Activated CD4-positive, alpha-beta T cell treated with anti-CD3 and anti-CD28 coated beads, Interleukin-2, amount 10 ng/mL, durations not matched to agents 7 days and 5 days (primary cell): ENCODE results near the gene RHBDL1. TPM values are rescaled to one million over a fixed set of nuclear protein-coding genes. Genes with fewer than 3 reads are reported as not detected.
A peak's percentile ranks its signal among the peaks of the same experiment; 100 is the strongest.

Experiments used
- CTCF ChIA-PET: fragments of 350-600 bp; sonication (Branson Sonifier 250); formaldehyde crosslinking; loops from one replicate; lab custom pipeline; 2021; ENCODE audit warnings: antibody characterized with exemption; lab: Charles Lee
- POLR2A ChIA-PET: fragments of 350-600 bp; sonication (Branson Sonifier 250); formaldehyde crosslinking; loops from one replicate; lab custom pipeline; 2021; ENCODE audit warnings: antibody characterized with exemption; lab: Charles Lee
- DNase-seq: peaks from one replicate; pipeline ENCODE4 v3.0.0-alpha.2; 2020
- H3K27ac Mint-ChIP-seq: one replicate; pipeline ENCODE4 v1.8.0; 2021; ENCODE audit warnings: mild to moderate bottlenecking, moderate library complexity, mixed read lengths
- H3K27me3 Mint-ChIP-seq: one replicate; pipeline ENCODE4 v1.8.0; 2021; ENCODE audit warnings: mixed read lengths
- H3K36me3 Mint-ChIP-seq: one replicate; pipeline ENCODE4 v1.8.0; 2021; ENCODE audit warnings: low read depth, mixed read lengths
- H3K4me1 Mint-ChIP-seq: one replicate; pipeline ENCODE4 v1.8.0; 2021; ENCODE audit warnings: mixed read lengths
- H3K4me3 Mint-ChIP-seq: one replicate; pipeline ENCODE4 v1.8.0; 2021; ENCODE audit warnings: mild to moderate bottlenecking, moderate library complexity, mixed read lengths
- H3K9me3 Mint-ChIP-seq: one replicate; pipeline ENCODE4 v1.8.0; 2021; ENCODE audit warnings: mixed read lengths
- total RNA-seq, 2 experiments: library from RNA; stranded (reverse); gene quantifications; one replicate each; pipeline ENCODE4 v1.2.3, GENCODE V29; 2021

RHBDL1 gene
- total RNA-seq, 2 experiments from 2014 or later = 1.5 to 1.7 TPM

GRCh38 chr16:692356-693108, 17.1 kb downstream of the RHBDL1 start:
- Mint-ChIP-seq H3K36me3 (peaks cover 4% of the 10 kb centered on the region), H3K4me1 (peaks cover 39% of the 10 kb centered on the region), H3K27me3 (peaks cover 15% of the 10 kb centered on the region), H3K9me3 (no peaks in the 10 kb centered on the region), H3K27ac (no peak overlapping the region), H3K4me3 (no peak overlapping the region)
- CTCF ChIA-PET = interaction anchor here (1.3 kb wide), 1 partner anchor 56 kb away, joined by 3 read pairs; the partner anchor contains the start of gene METTL26
- DNase-seq = no peak
- POLR2A ChIA-PET = no interaction called here

- no peak for DNase-seq
- Mint-ChIP-seq H3K36me3 (peaks cover 4% of the 10 kb centered on the region), H3K4me3 (peak overlapping the region; percentile 19), H3K9me3 (no peaks in the 10 kb centered on the region), H3K4me1 (peaks cover 36% of the 10 kb centered on the region), H3K27ac (no peak overlapping the region), H3K27me3 (peaks cover 15% of the 10 kb centered on the region)
- ChIA-PET CTCF (interaction anchor here (1.3 kb wide), 1 partner anchor 57 kb away, joined by 3 read pairs; the partner anchor contains the start of gene METTL26), POLR2A (no interaction called here)
Measured at GRCh38 chr16:693364-693763, 17.9 kb downstream of the RHBDL1 start.

- Mint-ChIP-seq H3K27me3 (peaks cover 15% of the 10 kb centered on the region), H3K4me1 (peaks cover 34% of the 10 kb centered on the region), H3K36me3 (peaks cover 4% of the 10 kb centered on the region), H3K9me3 (no peaks in the 10 kb centered on the region), H3K4me3 (no peak overlapping the region), H3K27ac (no peak overlapping the region)
- CTCF ChIA-PET = interaction anchor here (1.3 kb wide), 1 partner anchor 57 kb away, joined by 3 read pairs; the partner anchor contains the start of gene METTL26
- POLR2A ChIA-PET = no interaction called here
- no peak for DNase-seq
Measured at GRCh38 chr16:693766-694165, 18.3 kb downstream of the RHBDL1 start.

- H3K9me3 Mint-ChIP-seq = no peaks in the 10 kb centered on the region
- peaks cover 4% of the 10 kb centered on the region for H3K36me3 Mint-ChIP-seq
- ChIA-PET CTCF (interaction anchor here (1.7 kb wide), 1 partner anchor 8 kb away, joined by 6 read pairs; no protein-coding TSS in a partner anchor), POLR2A (no interaction called here)
- peaks cover 15% of the 10 kb centered on the region for H3K27me3 Mint-ChIP-seq
- DNase-seq = no peak
- peaks cover 33% of the 10 kb centered on the region for H3K4me1 Mint-ChIP-seq
- peak overlapping the region; percentile 54 for H3K27ac Mint-ChIP-seq
- H3K4me3 Mint-ChIP-seq = peak overlapping the region; percentile 55
Measured at GRCh38 chr16:694187-694862, 18.9 kb downstream of the RHBDL1 start.

GRCh38 chr16:694863-695354, 19.4 kb downstream of the RHBDL1 start:
- ChIA-PET CTCF (interaction anchor here (1.2 to 2.1 kb wide), 3 partner anchors 9 to 21 kb away, joined by 4 to 7 read pairs (median 6); no protein-coding TSS in a partner anchor), POLR2A (interaction anchor here (0.5 to 1.0 kb wide), 2 partner anchors 27 to 310 kb away, joined by 3 read pairs; no protein-coding TSS in a partner anchor)
- Mint-ChIP-seq H3K4me1 (peaks cover 32% of the 10 kb centered on the region), H3K36me3 (peaks cover 4% of the 10 kb centered on the region), H3K27ac (no peak overlapping the region), H3K4me3 (peak overlapping the region; percentile 47), H3K9me3 (no peaks in the 10 kb centered on the region), H3K27me3 (peaks cover 15% of the 10 kb centered on the region)
- DNase-seq = no peak

GRCh38 chr16:695355-696089, 20.1 kb downstream of the RHBDL1 start:
- Mint-ChIP-seq H3K9me3 (no peaks in the 10 kb centered on the region), H3K36me3 (peaks cover 4% of the 10 kb centered on the region), H3K27ac (peak overlapping the region; percentile 87), H3K4me1 (peaks cover 30% of the 10 kb centered on the region), H3K27me3 (peaks cover 17% of the 10 kb centered on the region), H3K4me3 (peak overlapping the region; percentile 75)
- ChIA-PET CTCF (interaction anchor here (0.8 to 2.1 kb wide), 6 partner anchors 10 to 28 kb away, joined by 3 to 7 read pairs (median 4); partner anchors contain the start of gene METRN), POLR2A (interaction anchor here (0.5 to 1.0 kb wide), 2 partner anchors 26 to 311 kb away, joined by 3 read pairs; no protein-coding TSS in a partner anchor)
- peak; percentile 65 for DNase-seq

- DNase-seq = peak; percentile 35
- H3K36me3 Mint-ChIP-seq = no peaks in the 10 kb centered on the region
- ChIA-PET CTCF (no interaction called here), POLR2A (no interaction called here)
- no peak overlapping the region for H3K27ac Mint-ChIP-seq
- H3K4me1 Mint-ChIP-seq = peaks cover 22% of the 10 kb centered on the region
- H3K4me3 Mint-ChIP-seq = peak overlapping the region; percentile 45
- peaks cover 25% of the 10 kb centered on the region for H3K27me3 Mint-ChIP-seq
- no peaks in the 10 kb centered on the region for H3K9me3 Mint-ChIP-seq
Measured at GRCh38 chr16:698911-699671, 23.6 kb downstream of the RHBDL1 start.

GRCh38 chr16:700684-701584, 25.5 kb downstream of the RHBDL1 start:
- Mint-ChIP-seq H3K27me3 (peaks cover 27% of the 10 kb centered on the region), H3K4me1 (peaks cover 14% of the 10 kb centered on the region), H3K27ac (no peak overlapping the region), H3K9me3 (no peaks in the 10 kb centered on the region), H3K36me3 (no peaks in the 10 kb centered on the region), H3K4me3 (no peak overlapping the region)
- POLR2A ChIA-PET = no interaction called here
- peak; percentile 41 for DNase-seq
- CTCF ChIA-PET = interaction anchor here (1.0 to 1.3 kb wide), 2 partner anchors 11 kb away, joined by 3 to 4 read pairs; partner anchors contain the start of gene WDR24

GRCh38 chr16:702341-702740, 26.9 kb downstream of the RHBDL1 start:
- H3K36me3 Mint-ChIP-seq = no peaks in the 10 kb centered on the region
- no peak for DNase-seq
- H3K4me3 Mint-ChIP-seq = no peak overlapping the region
- ChIA-PET POLR2A (no interaction called here), CTCF (interaction anchor here (0.5 to 2.8 kb wide), 4 partner anchors 11 to 1226 kb away, joined by 3 to 12 read pairs (median 3); no protein-coding TSS in a partner anchor)
- peaks cover 12% of the 10 kb centered on the region for H3K4me1 Mint-ChIP-seq
- H3K9me3 Mint-ChIP-seq = no peaks in the 10 kb centered on the region
- H3K27ac Mint-ChIP-seq = no peak overlapping the region
- H3K27me3 Mint-ChIP-seq = peaks cover 39% of the 10 kb centered on the region

- Mint-ChIP-seq H3K36me3 (no peaks in the 10 kb centered on the region), H3K4me1 (peaks cover 12% of the 10 kb centered on the region), H3K4me3 (no peak overlapping the region), H3K9me3 (no peaks in the 10 kb centered on the region), H3K27ac (no peak overlapping the region), H3K27me3 (peaks cover 47% of the 10 kb centered on the region)
- ChIA-PET POLR2A (no interaction called here), CTCF (interaction anchor here (1.0 to 2.8 kb wide), 3 partner anchors 10 to 29 kb away, joined by 3 to 12 read pairs (median 5); partner anchors contain the start of gene HAGHL)
- DNase-seq = no peak
Measured at GRCh38 chr16:703406-703805, 27.9 kb downstream of the RHBDL1 start.

GRCh38 chr16:704047-704446, 28.6 kb downstream of the RHBDL1 start:
- Mint-ChIP-seq H3K27ac (no peak overlapping the region), H3K4me3 (no peak overlapping the region), H3K9me3 (no peaks in the 10 kb centered on the region), H3K4me1 (peaks cover 9% of the 10 kb centered on the region), H3K27me3 (peaks cover 50% of the 10 kb centered on the region), H3K36me3 (no peaks in the 10 kb centered on the region)
- CTCF ChIA-PET = interaction anchor here (0.8 to 2.8 kb wide), 3 partner anchors 9 to 81 kb away, joined by 3 to 12 read pairs (median 5); no protein-coding TSS in a partner anchor
- POLR2A ChIA-PET = no interaction called here
- no peak for DNase-seq
